ENCODE measurements around the gene PLAAT2.
A peak's percentile ranks its signal among the peaks of the same experiment; 100 is the strongest.

PLAAT2 gene

DNA sequence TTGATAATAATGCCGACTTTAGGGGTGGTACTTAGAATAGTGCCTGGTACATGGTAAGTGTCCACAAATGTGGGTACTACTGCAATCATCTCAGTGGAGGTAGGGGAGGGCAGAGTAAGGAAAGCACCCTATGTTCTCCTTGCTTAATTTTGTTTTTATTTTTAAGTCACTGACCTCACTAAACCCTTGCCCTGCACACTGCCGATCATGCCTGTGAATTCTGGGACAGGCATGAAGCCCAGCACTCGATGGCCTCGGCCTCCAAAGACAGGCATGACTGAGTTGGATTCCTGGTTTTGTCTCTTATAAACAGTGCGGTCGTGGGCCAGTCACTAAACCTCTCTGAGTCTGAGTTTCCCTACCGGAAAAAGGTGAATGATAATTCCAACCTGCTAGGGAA, 50.4 kb downstream of the PLAAT2 start:
- DNase-seq: no peak

DNA sequence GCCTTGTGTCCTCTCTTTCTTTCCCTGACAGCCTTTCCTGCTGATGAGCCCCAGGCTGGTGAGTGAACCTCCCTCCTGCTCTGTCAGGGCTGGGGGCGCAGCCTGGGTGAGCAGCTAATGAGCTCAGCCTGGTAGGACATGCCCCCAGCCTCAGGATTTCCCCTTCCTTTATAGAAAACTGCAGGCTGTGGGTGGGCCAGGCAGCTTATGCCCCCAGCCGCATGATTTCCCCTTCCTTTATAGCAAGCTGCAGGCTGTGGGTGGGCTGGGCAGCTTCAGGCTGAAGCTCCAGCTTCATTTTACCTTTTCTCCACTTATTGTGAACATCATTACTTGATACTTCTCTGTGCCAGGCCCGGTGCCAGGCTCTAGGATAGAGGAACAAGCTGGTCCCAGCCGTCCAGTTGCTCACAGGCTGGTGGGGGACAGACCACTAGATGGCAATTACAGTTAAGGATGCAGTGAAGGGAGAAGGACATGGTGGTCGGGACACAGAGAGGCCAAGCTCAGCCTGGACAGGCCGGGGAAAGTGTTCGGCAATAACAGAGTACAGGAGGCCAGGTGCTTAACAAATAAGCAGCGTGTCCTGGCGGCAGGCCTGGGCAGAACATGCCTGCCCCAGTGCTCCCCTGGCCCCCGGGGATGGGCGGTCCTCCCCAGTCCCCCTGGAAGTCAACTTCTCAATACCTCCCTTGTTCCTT, 52.0 kb downstream of the PLAAT2 start:
- DNase-seq: no peak

DNA sequence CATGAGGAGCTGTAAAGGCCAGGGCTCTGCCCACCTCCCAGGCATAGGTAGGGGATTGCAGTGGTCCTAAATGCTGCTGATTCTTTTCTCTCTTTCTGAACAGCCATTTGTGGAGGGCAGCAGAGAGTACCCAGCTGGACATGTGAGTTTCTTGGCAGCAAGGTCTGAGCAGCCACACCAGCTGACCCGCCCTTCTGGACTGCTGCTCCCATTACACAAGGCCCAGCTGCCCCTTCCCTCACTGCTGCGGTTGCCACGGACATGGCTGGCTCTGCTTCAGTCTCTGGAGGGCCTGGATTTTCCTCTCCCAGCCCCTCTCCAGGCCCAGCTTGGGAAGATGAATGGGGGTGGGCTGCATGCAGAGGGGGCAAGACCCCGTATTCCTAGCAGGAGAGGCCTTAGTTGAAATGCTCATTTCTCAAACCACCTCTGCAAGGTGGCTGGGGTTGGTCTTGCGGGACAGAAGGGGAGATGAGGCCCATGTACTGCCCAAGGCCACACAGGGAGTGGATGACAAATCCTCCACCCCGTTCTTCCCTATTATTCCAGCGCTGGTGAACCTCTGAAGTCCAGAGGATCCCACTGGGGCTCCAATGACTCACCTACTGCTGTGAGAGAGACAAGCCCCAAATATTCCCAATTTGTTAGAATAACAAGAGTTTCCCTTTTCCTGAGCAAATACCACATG, 52.7 kb downstream of the PLAAT2 start:
- no peak for DNase-seq

DNA sequence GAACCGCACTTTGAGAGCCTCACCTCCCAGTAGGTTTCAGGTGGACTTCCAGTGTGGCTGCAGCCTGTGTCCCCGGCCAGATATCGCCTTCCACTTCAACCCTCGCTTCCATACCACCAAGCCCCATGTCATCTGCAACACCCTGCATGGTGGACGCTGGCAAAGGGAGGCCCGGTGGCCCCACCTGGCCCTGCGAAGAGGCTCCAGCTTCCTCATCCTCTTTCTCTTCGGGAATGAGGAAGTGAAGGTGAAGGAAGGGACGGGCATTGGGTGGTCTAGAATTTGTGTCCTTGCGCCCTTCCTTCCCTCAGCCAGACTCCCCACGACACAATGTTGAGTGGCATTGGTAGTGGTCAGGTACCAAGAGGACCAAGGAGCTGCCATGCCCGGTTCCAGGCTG, 54.4 kb downstream of the PLAAT2 start:
- DNase-seq: no peak

DNA sequence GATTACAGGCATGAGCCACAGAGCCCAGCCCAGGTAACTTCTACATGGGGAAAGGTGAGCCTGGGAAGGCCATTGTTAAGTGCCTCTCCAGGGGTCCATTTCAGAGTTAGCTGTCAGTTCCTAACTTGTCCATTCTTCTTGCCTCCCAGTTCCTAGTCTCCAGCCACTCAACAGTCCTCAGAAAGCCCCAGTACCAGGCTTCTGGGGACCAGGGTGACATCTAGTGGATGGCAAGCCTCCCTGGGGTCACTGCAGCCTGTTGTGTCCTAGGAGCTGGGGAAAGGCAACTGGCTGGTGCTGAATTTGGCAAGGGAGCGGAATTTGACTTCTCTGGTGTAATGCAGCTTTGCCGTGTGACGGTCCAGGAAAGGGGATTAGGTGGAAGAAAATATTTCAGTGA, 55.2 kb downstream of the PLAAT2 start:
- DNase-seq: peak; percentile 10

DNA sequence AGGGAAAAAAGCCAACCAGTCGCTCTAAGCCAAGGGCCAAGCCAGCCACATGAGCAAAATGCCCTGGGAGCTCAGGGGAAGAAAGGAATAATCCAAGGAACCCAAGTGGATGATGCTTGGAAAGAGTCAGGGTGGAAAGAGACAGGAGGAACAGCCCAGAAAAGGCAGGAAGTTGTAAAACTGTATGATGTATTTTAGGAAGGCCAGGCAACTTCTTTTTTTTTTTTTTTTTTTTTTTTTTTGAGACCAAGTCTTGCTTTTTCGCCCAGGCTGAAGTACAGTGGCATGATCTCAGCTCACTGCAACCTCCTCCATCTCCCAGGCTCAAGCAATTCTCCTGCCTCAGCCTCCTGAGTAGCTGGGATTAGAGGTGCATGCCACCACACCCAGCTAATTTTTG, 55.7 kb downstream of the PLAAT2 start:
- DNase-seq: no peak

DNA sequence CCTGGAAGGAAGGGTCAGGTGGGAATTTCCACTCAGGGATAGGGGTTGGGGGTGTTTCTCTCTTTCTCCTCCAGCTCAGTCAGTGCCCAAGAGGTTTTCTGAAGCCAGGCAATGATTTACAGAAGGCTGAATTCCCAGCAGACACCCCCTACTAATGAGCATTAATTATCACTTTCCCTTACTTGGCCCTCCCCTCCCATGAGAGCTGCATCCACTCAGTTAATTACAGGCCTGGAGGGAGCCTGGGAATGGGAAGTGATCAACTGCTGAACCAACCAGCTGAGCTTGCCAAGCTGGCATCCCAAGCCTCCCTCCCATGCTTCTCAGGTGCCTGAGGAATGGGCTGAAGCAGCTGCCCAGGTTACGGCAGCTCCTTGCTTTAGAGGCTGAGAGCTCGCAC, 56.3 kb downstream of the PLAAT2 start:
- no peak for DNase-seq

DNA sequence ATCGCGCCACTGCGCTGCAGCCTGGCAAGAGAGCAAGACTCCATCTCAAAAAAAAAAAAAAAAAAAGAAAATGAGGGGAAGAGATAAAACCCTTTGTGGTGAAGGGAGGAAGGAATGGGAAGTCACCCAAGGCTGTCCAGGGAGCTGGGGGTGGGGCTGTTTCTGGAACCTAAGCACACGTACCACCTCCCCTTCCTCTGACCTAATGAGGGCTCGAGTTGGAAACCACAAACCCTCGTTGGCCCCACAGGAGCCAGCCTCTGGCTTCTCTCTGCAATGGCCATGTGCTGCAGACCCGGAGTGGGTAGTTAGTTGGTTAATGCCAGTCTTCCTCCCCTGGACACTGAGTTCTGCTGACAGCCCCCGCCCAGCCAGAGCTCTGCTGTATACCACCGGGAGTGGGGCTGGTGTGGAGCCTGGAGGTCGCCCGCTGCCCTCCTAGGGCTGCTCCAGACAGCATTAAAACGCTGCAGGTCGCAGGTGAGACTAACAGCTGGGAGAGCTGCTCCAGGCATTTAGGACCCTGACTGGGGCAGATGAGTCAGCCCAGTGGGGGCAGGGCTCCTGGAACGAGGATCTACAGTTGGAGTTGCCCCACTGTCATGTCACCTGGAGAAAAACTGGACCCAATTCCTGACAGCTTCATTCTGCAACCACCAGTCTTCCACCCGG, 57.2 kb downstream of the PLAAT2 start, which contains the start of gene LGALS12:
Gene LGALS12 (plus strand): TSS at position 228 of the 672 bp plus-strand sequence. CDS start 375 bp downstream, at position 603.
- no peak for DNase-seq

DNA sequence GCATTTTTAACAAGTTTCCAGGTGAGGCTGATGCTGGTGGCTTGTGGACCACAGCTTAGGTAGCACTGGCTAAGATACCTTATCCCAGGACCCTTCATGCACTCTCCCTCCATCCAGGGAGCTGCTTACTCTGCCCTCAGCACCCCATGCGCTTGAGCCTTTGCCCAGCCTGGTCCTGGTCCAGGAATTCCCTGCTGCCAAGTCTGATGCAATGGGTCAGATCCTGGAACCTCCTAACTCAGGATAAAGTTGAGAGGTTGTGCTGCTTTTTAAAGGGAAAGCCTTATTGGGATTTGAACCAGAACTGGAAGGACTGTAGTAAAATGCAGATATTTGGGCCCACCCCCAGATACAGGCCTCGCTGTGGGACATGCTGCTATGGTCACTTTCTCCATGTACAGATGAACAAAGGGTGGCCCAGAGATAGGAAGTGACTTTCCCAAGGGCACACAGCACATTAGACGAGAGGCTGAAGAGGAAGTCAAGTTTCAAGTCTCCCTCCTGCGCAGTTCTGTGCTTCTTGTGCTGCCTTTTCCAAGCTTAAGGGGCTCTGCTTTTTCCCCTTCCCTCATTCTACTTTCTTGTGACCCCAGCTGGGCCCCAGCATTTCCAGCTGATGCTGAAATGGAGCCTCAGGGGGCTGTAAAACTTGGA, 58.1 kb downstream of the PLAAT2 start:
- DNase-seq: no peak

DNA sequence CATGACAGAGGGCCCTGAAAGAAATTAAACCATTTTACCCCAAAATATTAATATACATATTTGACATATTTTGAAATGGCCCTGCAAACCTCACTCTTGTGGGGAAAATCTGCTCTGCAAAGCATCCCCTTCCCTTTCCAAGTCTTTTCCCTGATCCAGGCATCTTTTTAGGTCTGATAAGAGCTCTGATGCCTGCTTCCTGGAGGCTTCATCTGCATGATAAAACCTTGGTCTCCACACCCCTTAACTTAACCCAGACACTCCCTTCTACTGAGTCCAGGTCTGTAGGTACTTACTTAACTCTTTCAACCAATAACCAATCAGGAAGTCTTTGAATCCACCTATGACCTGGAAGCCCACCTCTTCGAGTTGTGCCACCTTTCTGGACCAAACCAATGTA, 59.1 kb downstream of the PLAAT2 start:
- no peak for DNase-seq

DNA sequence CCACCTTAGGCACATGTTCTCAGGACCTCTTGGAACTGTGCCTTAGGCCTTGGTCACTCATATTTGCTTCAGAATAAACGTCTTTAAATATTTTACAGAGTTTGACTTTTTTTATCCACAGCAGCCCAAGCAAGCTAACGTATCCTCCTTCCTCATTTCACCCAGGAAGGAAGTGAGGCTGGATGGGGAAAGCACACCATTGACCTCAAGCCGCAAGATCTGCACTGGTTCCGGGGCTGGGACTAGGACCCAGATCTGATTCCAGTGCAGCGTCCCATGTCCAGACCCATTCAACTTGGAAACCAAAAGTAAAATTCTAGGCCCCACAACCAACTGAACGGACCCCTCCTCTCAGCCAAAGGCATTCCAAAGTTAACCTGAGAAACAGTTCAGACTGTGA, 59.7 kb downstream of the PLAAT2 start:
- no peak for DNase-seq

Measured in stimulated activated CD4-positive, alpha-beta T cell treated with anti-CD3 and anti-CD28 coated beads, Interleukin-1b, Interleukin-23, amount 100 ng/mL, for 48 hours (primary cell).